ENCODE measurements around the gene IPO11.
"Not testable (repeated sequence)": the region's sequence is repeated elsewhere in the genome, so short reads cannot be mapped to it uniquely, and the experiment has no call there.

IPO11 gene

DNA sequence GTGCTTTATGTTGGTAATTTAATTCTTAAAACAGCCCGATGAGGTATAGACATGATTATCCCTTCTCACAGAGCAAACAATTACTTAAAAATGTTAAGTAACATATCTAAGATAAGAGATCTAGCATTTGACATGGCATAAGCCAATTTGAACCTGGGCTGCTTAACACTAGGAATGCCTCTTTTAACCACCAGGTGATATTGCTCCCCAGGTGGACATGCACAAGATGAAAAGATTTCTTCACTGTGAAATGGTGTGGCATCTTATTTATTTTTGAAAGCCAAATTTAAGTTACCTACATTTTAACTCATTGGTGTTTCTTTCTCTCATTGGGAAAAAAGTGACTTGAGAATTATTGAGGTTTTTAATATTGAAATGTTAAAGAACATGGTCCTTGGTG is 150.3 kb downstream of the IPO11 start:
- H3K4me3 ChIP-seq (ENCODE audit: severe bottlenecking): no peak overlapping the region
- H3K27ac ChIP-seq (ENCODE audit: poor library complexity, severe bottlenecking): no peak overlapping the region
- ATAC-seq (ENCODE audit: low read depth): no peak
- no peaks in the 10 kb centered on the region for H3K4me1 ChIP-seq (ENCODE audit: insufficient read depth, poor library complexity, severe bottlenecking)
- no peak for DNase-seq (ENCODE audit: low spot score)
- no peaks in the 10 kb centered on the region for H3K27me3 ChIP-seq (ENCODE audit: insufficient read depth, poor library complexity, severe bottlenecking)
- H3K36me3 ChIP-seq (ENCODE audit: low read depth): peaks cover 39% of the 10 kb centered on the region
- TF ChIP-seq, protein P1, sequence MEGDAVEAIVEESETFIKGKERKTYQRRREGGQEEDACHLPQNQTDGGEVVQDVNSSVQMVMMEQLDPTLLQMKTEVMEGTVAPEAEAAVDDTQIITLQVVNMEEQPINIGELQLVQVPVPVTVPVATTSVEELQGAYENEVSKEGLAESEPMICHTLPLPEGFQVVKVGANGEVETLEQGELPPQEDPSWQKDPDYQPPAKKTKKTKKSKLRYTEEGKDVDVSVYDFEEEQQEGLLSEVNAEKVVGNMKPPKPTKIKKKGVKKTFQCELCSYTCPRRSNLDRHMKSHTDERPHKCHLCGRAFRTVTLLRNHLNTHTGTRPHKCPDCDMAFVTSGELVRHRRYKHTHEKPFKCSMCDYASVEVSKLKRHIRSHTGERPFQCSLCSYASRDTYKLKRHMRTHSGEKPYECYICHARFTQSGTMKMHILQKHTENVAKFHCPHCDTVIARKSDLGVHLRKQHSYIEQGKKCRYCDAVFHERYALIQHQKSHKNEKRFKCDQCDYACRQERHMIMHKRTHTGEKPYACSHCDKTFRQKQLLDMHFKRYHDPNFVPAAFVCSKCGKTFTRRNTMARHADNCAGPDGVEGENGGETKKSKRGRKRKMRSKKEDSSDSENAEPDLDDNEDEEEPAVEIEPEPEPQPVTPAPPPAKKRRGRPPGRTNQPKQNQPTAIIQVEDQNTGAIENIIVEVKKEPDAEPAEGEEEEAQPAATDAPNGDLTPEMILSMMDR (IDR thresholded peaks at IDR 0.05; ENCODE audit: poor library complexity, severe bottlenecking): no peak
- H3K9me3 ChIP-seq (ENCODE audit: severe bottlenecking): peaks cover 5% of the 10 kb centered on the region

DNA sequence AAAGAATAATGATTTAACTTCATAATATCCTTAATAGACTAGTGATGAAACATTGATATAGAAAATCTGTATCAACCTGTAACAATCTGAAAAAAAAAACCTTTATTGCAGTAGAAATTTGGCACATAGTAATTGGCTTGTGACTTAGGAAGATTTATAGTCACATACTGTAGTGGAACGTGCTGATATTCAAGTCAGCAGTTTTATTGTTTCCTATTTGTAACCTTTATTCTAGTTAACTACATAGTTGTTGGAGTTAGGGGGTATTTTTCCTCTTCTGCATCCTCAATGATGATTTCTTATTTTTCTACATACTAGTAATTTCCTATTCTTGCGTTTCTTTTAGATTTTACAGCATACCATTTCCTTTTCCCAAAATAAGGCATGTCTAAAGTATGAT is 151.5 kb downstream of the IPO11 start:
- DNase-seq (ENCODE audit: low spot score) (no peak), ATAC-seq (ENCODE audit: low read depth) (no peak)
- TF ChIP-seq, protein P1 (IDR thresholded peaks at IDR 0.05; ENCODE audit: poor library complexity, severe bottlenecking): no peak
- H3K27me3 ChIP-seq (ENCODE audit: insufficient read depth, poor library complexity, severe bottlenecking): no peaks in the 10 kb centered on the region
- no peak overlapping the region for H3K4me3 ChIP-seq (ENCODE audit: severe bottlenecking)
- H3K27ac ChIP-seq (ENCODE audit: poor library complexity, severe bottlenecking): no peak overlapping the region
- no peaks in the 10 kb centered on the region for H3K4me1 ChIP-seq (ENCODE audit: insufficient read depth, poor library complexity, severe bottlenecking)
- peaks cover 8% of the 10 kb centered on the region for H3K9me3 ChIP-seq (ENCODE audit: severe bottlenecking)
- H3K36me3 ChIP-seq (ENCODE audit: low read depth): peaks cover 29% of the 10 kb centered on the region

DNA sequence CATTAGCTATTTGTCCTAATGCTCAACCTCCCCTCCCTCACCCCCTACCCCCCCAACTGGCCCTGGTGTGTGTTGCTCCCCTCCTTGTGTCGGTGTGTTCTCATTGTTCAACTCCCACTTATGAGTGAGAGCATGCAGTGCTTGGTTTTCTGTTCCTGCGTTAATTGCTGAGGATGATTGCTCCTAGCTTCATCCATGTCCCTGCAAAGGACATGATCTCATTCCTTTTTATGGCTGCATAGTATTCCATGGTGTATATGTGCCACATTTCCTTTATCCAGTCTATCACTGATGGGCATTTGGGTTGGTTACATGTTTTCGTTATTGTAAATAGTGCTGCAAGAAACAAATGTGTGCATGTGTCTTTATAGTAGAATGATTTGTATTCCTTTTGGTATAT is 153.2 kb downstream of the IPO11 start:
- H3K4me1 ChIP-seq (ENCODE audit: insufficient read depth, poor library complexity, severe bottlenecking); ATAC-seq (ENCODE audit: low read depth); H3K27ac ChIP-seq (ENCODE audit: poor library complexity, severe bottlenecking); DNase-seq (ENCODE audit: low spot score); H3K9me3 ChIP-seq (ENCODE audit: severe bottlenecking); H3K27me3 ChIP-seq (ENCODE audit: insufficient read depth, poor library complexity, severe bottlenecking); H3K4me3 ChIP-seq (ENCODE audit: severe bottlenecking): not testable (repeated sequence)
- H3K36me3 ChIP-seq (ENCODE audit: low read depth): peaks cover 25% of the 10 kb centered on the region

DNA sequence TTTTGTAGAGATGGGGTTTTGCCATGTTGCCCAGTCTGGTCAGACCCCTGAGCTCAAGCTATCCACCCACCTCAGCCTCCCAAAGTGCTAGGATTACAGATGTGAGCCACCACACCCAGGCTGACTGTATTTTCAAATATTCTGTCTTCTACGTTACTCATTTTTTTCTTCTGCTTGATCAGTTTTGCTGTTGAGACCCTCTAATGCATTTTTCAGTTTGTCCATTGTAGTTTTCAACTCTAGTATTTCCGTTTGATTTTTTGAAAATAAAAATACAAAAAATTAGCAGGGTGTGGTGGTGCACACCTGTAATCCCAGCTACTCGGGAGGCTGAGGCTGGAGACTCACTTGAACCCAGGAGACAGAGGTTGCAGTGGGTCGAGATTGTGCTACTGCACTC is 155.6 kb downstream of the IPO11 start:
- no peaks in the 10 kb centered on the region for H3K4me1 ChIP-seq (ENCODE audit: insufficient read depth, poor library complexity, severe bottlenecking)
- no peak overlapping the region for H3K4me3 ChIP-seq (ENCODE audit: severe bottlenecking)
- peaks cover 18% of the 10 kb centered on the region; the same call in 1 of the 2 replicates for H3K36me3 ChIP-seq (ENCODE audit: low read depth)
- DNase-seq (ENCODE audit: low spot score): no peak
- peaks cover 8% of the 10 kb centered on the region for H3K9me3 ChIP-seq (ENCODE audit: severe bottlenecking)
- H3K27ac ChIP-seq (ENCODE audit: poor library complexity, severe bottlenecking): no peak overlapping the region
- H3K27me3 ChIP-seq (ENCODE audit: insufficient read depth, poor library complexity, severe bottlenecking): no peaks in the 10 kb centered on the region
- no peak for ATAC-seq (ENCODE audit: low read depth)
- TF ChIP-seq, protein P1 (IDR thresholded peaks at IDR 0.05; ENCODE audit: poor library complexity, severe bottlenecking): no peak

DNA sequence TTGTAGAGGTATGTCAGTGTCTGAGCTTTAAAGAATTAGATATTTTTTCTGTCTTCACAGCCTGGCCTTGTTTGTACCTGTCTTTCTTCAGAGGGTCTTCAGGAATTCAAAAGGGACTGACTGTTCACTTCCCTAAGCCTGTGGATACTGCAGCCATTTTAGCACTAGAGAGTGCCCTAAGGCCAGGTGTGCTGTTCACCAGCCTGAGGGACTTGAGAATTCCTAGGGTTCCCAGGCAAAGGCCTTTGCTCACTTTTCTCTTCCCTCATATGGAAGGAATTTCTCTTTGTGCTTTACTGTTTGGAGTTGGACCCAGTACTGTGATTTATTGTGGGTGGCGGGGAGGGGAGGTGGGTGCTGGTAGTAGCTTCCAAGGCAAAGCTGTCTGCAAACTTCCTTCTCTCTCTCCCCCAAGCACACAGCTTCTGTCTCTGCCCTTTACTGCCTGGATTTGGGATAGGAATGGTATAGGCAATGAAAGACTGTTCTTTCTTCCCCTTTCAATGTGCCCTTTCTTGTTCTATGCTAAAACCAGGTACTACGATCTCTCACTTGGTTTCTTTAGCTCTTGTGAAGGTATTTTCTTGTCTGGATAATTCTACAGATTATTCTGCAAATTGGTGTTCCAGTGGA is 156.4 kb downstream of the IPO11 start:
- no peak for ATAC-seq (ENCODE audit: low read depth)
- no peak for DNase-seq (ENCODE audit: low spot score)
- TF ChIP-seq, protein P1 (IDR thresholded peaks at IDR 0.05; ENCODE audit: poor library complexity, severe bottlenecking): no peak

More for the DNA sequence above, 156.4 kb downstream of the IPO11 start:
- peaks cover 8% of the 10 kb centered on the region for H3K9me3 ChIP-seq (ENCODE audit: severe bottlenecking)
- no peaks in the 10 kb centered on the region for H3K4me1 ChIP-seq (ENCODE audit: insufficient read depth, poor library complexity, severe bottlenecking)
- H3K27ac ChIP-seq (ENCODE audit: poor library complexity, severe bottlenecking): no peak overlapping the region
- peaks cover 16% of the 10 kb centered on the region; the same call in 1 of the 2 replicates for H3K36me3 ChIP-seq (ENCODE audit: low read depth)
- H3K4me3 ChIP-seq (ENCODE audit: severe bottlenecking): no peak overlapping the region
- H3K27me3 ChIP-seq (ENCODE audit: insufficient read depth, poor library complexity, severe bottlenecking): no peaks in the 10 kb centered on the region
